Hepatic stellate cell (primary cell): ENCODE data around the gene DPP10.

ENCODE experiments used
- DNase-seq: peaks from one replicate; pipeline ENCODE4 v3.0.0; 2011; ENCODE audit warnings: low spot score

Gene DPP10

DNA sequence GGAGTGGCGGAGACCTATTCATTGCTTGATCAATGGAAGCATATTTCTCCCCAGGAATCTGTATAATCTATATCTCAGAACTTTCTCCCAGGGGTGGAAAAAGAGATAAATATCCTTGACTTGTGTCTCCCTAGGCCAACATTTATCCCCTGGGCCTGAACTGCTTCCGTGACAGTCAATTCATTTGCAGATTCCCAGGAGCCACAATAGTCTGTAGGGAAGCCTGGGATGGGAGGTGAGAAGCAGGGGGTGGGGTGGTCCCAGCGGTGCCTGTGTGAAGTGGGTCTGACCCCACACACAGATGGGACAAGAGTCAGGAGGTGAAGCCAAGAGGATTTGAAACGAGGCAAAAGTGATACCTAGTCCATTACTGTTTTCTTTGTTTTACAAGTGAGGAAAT, 166.8 kb downstream of the DPP10 start:
- no peak for DNase-seq

GRCh38 chr2:114609801-114610200, 167.4 kb downstream of the DPP10 start:
- no peak for DNase-seq

- no peak for DNase-seq
Observed at GRCh38 chr2:114610677-114611076, 168.2 kb downstream of the DPP10 start.

DNA sequence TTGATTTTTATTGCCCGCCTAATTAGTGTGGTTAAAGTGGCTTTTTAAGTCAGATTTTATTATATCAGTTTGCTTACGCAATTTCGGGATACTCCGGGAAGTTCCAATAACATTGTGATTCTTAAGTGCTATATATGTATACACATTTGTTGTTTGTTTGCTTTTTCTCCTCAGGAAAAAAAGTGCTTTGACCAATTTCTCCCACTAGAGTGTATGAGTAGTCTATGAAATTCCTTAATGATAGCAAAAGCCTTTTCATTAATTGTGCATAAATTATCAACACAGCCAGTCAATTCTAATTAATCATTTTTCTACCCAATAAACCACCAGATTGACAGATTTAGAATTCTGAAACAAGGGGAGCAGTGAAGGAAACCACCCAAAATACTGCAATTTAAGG, 172.2 kb downstream of the DPP10 start:
- DNase-seq: no peak

GRCh38 chr2:114628481-114628880, 186.0 kb downstream of the DPP10 start:
- no peak for DNase-seq

GRCh38 chr2:114631146-114631545, 188.7 kb downstream of the DPP10 start:
- no peak for DNase-seq

DNA sequence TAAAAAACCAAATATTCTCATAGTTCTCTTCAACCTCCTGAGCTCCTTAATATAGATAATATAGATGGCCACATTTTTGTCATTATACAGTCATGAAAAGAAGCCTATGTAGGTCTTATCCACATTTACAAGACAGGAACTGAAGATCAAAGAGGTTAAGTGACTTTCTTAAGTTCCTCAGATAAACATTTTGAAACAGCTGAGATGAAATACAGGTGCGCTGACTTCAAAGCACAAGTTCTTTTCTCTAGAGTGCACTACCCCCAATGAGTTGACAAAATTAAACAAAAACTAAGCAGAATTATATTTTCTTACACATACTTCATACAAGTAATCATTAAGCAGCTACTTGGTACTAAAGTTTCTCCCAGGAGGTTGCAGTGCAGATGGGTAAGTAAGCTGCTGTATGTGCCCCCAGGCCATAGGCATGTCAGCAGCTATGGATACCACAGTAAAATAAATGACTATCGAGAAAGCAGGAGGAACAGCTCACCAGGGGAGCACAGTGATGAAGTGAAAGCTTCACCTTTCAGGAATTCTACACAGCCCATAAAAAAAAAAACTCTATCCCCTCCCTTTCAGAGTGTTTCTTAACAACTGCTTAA, 199.8 kb downstream of the DPP10 start:
- no peak for DNase-seq

DNA sequence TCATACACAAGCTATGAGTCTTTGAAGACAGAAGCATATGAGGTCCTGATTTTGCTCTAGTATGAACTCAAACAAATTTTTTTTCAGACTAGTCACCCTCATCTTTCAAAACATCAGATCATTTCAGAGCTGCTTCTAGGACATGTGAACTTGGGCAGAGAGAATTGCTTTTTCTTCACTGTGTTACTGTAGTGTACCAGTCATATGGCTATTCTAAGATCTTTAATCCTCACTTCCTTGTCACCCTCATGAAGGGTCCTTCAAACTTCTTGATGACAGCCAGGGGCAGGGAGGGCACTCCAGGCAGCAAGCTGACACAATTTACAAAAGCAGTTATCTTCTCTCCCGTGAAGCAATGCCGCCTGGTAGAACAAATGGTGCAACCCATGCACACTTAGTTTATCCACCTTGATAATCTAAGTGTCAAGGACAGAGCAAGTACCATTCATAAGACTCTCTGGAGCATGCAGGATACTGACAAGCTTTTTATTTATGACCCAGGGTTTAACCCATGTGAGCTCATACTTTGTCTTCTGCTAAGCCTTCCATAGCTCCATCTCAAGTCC, 200.6 kb downstream of the DPP10 start:
- DNase-seq: no peak

DNA sequence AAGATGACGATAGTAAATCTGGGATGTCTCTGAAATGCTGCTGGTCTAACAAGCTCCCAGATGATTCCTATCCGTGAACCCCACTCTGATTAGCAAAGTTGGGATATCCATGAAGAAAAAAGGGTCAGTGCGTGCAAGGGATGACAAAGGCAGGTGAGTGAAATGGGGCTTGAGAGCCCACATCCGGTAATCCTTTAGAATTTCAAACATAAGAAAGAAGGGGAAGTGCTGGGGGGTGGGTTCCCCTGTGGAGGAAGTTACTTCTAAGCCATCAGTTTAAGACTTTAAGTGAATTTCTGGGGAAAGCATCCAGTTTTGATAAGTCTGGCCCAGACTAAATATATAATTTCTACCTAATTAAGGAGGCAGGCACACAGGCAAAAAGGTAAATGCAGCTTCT, 209.5 kb downstream of the DPP10 start:
- no peak for DNase-seq

DNA sequence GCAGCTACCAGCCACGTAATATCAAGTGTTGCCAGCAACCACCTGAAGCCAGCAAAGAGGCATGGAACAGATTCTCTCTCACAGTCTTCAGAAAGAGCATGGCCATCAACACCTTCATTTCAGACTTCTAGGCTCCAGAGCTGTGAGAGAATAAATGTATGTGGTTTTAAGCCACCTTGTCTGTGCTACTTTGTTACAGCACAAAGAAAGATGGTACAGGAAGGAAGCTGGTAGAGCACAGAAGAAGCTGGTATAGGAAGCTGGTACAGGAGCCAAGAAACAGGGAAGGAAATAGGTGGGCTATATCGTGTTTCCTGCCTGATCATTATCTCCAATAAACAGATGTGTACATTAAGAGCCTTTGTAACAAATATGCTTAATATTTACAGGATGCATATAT, 217.4 kb downstream of the DPP10 start:
- no peak for DNase-seq

DNA sequence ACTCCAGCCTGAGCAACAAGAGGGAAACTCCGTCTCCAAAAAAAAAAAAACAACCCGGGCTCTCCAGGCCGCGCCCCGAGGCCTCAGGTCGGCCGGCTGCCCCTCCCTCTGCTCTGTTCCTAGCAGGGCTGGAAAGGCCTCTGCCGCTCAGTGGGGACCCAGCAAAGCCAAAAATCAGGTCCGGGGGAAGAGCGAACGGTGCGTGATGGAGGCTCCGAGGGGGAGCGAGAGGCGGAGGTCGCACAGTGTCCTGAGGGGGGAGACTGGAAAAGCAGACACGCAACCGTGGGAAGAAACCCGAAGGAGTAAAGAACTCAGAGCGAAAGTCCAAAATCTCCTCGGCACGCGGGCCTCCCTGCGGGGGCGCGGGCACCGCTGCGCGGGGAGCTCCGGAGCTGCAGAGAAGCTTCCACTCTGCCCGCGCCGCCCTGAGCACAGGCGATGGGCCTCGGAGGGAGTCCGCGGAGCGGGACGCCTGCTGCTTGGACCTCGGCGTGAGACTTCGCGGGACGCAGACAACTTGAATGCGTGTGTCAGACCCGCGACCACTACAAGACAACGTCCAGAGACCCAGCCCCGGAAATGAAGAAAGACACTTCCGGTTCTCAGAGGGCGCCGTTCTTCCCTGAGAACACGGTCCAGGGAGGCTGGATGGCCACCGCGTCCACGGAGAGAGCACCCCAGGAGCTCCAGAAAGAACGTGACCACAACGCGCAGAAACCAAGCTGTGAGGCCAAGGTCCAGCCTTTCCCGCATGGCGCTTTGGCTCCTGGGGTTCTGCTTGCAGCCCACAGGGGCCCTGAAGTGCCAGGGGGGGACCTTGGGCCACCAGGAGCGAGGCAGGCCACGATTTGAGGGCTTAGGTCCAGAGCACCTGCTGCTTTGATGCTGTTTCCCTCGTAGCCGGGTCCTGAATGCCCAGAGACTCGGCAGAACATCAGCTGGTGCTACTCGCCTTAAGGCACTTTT, 219.8 kb downstream of the DPP10 start:
- no peak for DNase-seq

DNA sequence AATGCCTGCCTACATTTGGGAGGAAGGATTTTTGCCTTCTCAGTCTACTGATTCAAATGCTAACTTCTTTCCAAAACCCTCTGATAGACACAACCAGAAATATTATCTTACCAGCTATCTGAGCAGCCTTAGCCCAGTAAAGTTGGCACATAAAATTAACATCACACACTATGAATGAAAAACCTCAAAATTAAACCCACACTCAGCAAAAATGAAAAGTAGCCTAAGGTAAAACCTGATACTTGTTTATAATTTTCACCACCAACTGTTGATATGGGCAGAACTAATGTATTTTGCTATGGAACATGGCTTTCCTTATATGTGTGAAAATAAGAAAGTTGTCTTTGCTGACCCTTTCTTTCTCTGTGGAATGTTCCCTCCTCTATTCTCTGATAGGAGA, 226.0 kb downstream of the DPP10 start:
- no peak for DNase-seq

DNA sequence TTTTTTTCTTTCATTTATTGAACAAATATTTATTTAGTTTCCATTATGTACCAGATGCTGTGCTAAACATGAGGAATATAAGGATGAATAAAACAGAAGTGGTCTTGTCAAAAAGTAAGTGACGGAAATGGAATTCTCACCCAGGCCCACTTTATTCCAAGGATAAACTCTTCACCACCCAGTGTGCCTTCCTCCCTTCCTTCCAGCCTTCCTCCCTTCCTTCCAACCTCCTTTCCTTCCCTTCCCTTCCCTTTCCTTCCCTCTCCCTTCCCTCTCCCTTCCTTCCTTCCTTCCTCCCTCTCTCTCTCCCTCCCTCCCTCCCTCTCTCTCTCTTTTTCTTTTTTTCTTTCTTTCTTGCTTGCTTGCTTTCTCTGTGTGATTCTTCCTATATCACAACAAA, 240.8 kb downstream of the DPP10 start:
- no peak for DNase-seq

- no peak for DNase-seq
Observed at GRCh38 chr2:114684403-114684802, 242.0 kb downstream of the DPP10 start.

- no peak for DNase-seq
Observed at GRCh38 chr2:114685102-114685501, 242.7 kb downstream of the DPP10 start.

DNA sequence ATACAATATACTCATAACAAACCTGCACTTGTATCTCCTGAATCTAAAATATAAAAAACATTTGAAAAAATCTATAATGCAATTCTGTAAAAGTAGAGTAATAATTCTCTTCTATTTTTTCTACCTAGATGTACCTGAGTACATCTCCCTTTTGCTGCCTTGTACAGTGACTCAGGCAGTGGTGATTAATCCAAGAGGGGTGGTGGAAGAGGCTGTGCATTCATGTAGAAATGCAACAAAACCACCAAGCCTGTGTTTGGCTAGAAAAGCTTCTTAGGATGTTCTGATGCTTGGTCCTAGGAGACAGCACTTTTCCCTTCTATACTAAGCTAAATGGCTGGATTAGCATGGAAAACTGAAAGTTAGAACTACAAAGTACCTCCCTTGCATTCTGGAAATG, 245.8 kb downstream of the DPP10 start:
- DNase-seq: no peak

GRCh38 chr2:114698520-114698919, 256.1 kb downstream of the DPP10 start:
- no peak for DNase-seq

DNA sequence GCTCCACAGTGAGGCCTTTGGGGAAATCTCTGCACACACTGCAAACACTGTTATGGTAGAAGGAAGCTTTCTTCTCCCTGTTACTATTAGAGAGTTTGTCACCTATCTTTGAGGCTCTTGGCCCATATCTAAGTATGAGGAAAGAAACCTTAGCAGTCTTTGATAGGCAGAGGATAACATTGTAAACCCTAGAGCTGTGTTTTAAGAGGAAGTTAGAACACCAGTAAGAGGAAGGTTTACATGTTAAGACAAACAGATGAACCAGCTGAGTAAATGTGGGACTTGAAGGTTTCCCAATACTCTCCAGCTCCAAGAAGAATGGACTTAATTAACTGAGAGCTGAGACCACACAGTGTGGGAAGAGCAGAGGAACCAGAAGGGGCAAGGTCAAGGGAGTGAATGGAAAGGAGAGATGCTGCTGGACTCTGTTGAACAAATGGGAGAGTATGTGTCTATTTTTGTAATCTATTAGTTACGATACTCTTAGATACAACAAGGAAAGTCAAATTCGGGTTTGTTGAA, 257.0 kb downstream of the DPP10 start:
- no peak for DNase-seq

DNA sequence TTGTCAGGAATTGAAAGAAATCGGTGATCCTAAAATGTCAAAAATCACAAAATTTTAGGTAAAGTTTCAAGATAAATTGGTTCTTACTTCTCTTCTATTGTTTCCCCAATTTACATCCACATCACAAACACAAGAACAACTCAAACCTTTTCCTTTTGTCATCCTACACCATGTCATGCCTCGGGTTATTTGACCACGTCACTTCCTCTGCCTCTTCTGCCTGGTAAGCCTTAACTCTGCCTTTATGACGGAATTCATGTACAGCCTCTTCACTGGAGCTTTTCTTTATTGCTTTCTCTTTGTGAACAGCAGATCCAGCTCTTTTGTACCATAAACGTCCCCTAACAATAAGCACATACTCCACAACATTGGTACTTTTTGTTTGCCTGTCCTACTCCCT, 258.0 kb downstream of the DPP10 start:
- DNase-seq: no peak

GRCh38 chr2:114709936-114710850, 267.8 kb downstream of the DPP10 start:
- DNase-seq: no peak

GRCh38 chr2:114714313-114714712, 271.9 kb downstream of the DPP10 start:
- DNase-seq: no peak

GRCh38 chr2:114717049-114717448, 274.6 kb downstream of the DPP10 start:
- no peak for DNase-seq
